Heart right ventricle (tissue), 16 donors: ENCODE measurements around the gene TMOD2. TPM values are rescaled to one million over a fixed set of nuclear protein-coding genes. Genes with fewer than 3 reads are reported as not detected.

Experiments
- ATAC-seq, 8 donors: fragments of 200-7000 bp; cut with Tn5 transposase; one replicate each; pipeline ENCODE4 v1.9.1; 2020; ENCODE audit warnings: mild to moderate bottlenecking in 8 of 8, moderate library complexity in 8 of 8, moderate number of reproducible peaks in 1 of 8
- DNase-seq, 2 donors: peaks; one replicate each; pipeline ENCODE4 v3.0.0-alpha.2; 2020
- H3K27ac ChIP-seq, 10 donors: fragments of 200-600 bp; sonication (generic) in 2 of 10; one replicate each; pipeline versions ENCODE4 v1.5.0 to v1.8.0; 2020 to 2022; ENCODE audit warnings: mild to moderate bottlenecking in 3 of 10
- H3K27me3 ChIP-seq, 7 donors: fragments of 200-600 bp; one replicate each; pipeline ENCODE4 v1.8.0; 2021 to 2022; ENCODE audit warnings: mild to moderate bottlenecking in 2 of 7
- H3K36me3 ChIP-seq, 9 donors: fragments of 200-600 bp; sonication (generic) in 1 of 9; one replicate each; pipeline versions ENCODE4 v1.5.0 to v1.8.0; 2020 to 2022; ENCODE audit warnings: mild to moderate bottlenecking in 2 of 9
- H3K4me1 ChIP-seq, 9 donors: fragments of 200-600 bp; sonication (generic) in 1 of 9; one replicate each; pipeline versions ENCODE4 v1.5.0 to v1.8.0; 2020 to 2022; ENCODE audit warnings: mild to moderate bottlenecking in 4 of 9
- H3K4me3 ChIP-seq, 10 donors: fragments of 200-600 bp; sonication (generic) in 2 of 10; one replicate each; pipeline versions ENCODE4 v1.5.0 to v1.8.0; 2020 to 2022; ENCODE audit warnings: mild to moderate bottlenecking in 7 of 10, moderate library complexity in 2 of 10
- H3K9me3 ChIP-seq, 11 donors: fragments of 200-600 bp in 10 of 11; sonication (generic) in 2 of 11; one replicate each; pipeline versions ENCODE4 v1.5.0 to v1.8.0; 2013 to 2022; ENCODE audit warnings: mild to moderate bottlenecking in 2 of 11, control low read depth in 1 of 11, moderate library complexity in 1 of 11
- CTCF ChIP-seq, 9 donors: fragments of 200-600 bp; sonication (generic) in 2 of 9; IDR thresholded peaks; one replicate each; pipeline versions ENCODE4 v1.5.0 to v1.8.0; 2021 to 2022; ENCODE audit warnings: antibody characterized with exemption in 9 of 9, mild to moderate bottlenecking in 5 of 9, moderate library complexity in 1 of 9
- WGBS, 2 donors: extraction: QIAGEN DNeasy Blood & Tissue Kit; methylation state at CpG; one replicate each; pipeline ENCODE4 v1.1.7; 2013; ENCODE audit warnings: inconsistent platforms in 1 of 2; 5-methylcytosine and 5-hydroxymethylcytosine counted together
- intact Hi-C, 10 donors: fragments of 100-400 bp; cut with DNase I; formaldehyde crosslinking; loops; one replicate each; pipeline versions ENCODE4 v1.11.1 to v1.14.2; 2022
- polyA plus RNA-seq, 2 donors: library from polyadenylated mRNA; stranded (reverse); fragments of 200-250 nt; gene quantifications; one replicate each; pipeline ENCODE4 v1.2.3, GENCODE V29; 2013
- total RNA-seq, 10 donors: library from RNA; stranded (reverse); fragmentation: NEBNext Ultra II Directional in 3 of 10; extraction: Animal tissue kit (Norgen Biotek cat#: 25700) in 3 of 10; gene quantifications; one replicate each; pipeline versions ENCODE4 v1.2.1 to v1.2.4, GENCODE V29; 2021 to 2023
- donor health status: Arrhythmogenic right ventricular cardiomyopathy.
- donor health status: ischemic (EF 13 %, LVEDD 7.1; RV severe dilation, severe dysfunction).
- donor health status: healthy with polysubstance abuse.
- donor health status: DM: no; HTN: yes; CAD: no.
- donor health status: DM: no; HTN: no; CAD: no.
- donor health status: ischemic (EF 25% LVEDD 6.9; RV normal size, moderate dysfunction).
- donor health status: ischemic (EF 25% LVEDD 5.7; RV mildly dilated, moderate dysfunction).
- donor health status: healthy.
- donor health status: DM: yes; HTN: yes; CAD: no.
- donor health status: Ischemic cardiomyopathy.
- donor health status: ischemic (EF 35%, LVEDD 5.7; RV mildly dilated, moderate dysfunction).
- donor health status: nonischemic (EF 11% LVEDD 7.7; RV severe dilation, severe dysfunction).
- donor health status: DM: yes; HTN: yes; CAD: no.
- donor health status: PGD.
- donor health status: ischemic (EF 29% LVEDD 5.4; RV normal size, mild dysfunction).
- donor health status: nonischemic (EF 23%, LVEDD 6.1; RV moderate dilation, normal function).

The TMOD2 gene
- total and polyA plus RNA-seq, 12 donors = 1.5 to 8.5 (median 4.7) TPM

- peaks cover 0 to 11% (median 0%) of the 10 kb centered on the region in 9 donors for H3K4me1 ChIP-seq
- 59 to 63% methylated on average over 11 of the region's 11 CpGs for WGBS, 2 donors
- peaks cover 0 to 52% (median 7%) of the 10 kb centered on the region in 9 donors for H3K36me3 ChIP-seq
- intact Hi-C loops = loop anchor here in 6 of 10 donors (1.0 to 10.0 kb wide), 3 partner anchors 51 to 126 kb away; no protein-coding TSS in a partner anchor
- ATAC-seq (peak in 7 of 8 donors; percentile 67 to 90 (median 86)), DNase-seq (peak in 1 of 2 donors; percentile 43)
- TF ChIP-seq CTCF (IDR thresholded peaks at IDR 0.05) = peak; percentile 45 to 82 (median 71)
- H3K4me3 ChIP-seq = no peak overlapping the region
- no peak overlapping the region for H3K27ac ChIP-seq
- no peaks in the 10 kb centered on the region for H3K9me3 ChIP-seq
- no peaks in the 10 kb centered on the region for H3K27me3 ChIP-seq
Measured at GRCh38 chr15:51775967-51776816, 24.8 kb downstream of the TMOD2 start.

- H3K36me3 ChIP-seq = peaks cover 0 to 53% (median 7%) of the 10 kb centered on the region in 9 donors
Measured at GRCh38 chr15:51776952-51777569, 25.7 kb downstream of the TMOD2 start.

DNA sequence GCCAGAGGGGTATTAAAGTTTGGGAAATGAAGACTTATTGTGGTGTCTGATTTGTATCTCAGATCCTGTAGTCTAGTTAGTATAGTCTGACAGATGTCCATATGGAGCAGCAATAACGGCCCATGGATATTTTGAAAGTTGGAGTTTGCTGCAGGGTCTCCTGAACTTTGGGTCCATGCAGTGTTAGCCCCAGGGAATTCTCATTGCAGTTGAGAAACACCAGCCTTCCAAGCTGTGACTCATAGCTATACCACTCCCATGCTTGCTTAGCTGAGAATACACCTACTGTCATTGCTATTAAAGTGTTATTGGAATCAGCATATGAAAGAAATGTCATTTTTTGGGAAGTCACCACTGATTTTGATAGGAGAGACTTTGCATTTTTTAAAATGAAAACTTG, 29.2 kb downstream of the TMOD2 start:
- Histone ChIP-seq H3K4me3 (no peak overlapping the region), H3K4me1 (peaks cover 0 to 11% (median 0%) of the 10 kb centered on the region in 9 donors), H3K36me3 (peaks cover 0 to 54% (median 18%) of the 10 kb centered on the region in 9 donors), H3K27ac (no peak overlapping the region), H3K27me3 (no peaks in the 10 kb centered on the region), H3K9me3 (peaks cover 0 to 3% (median 0%) of the 10 kb centered on the region in 11 donors)
- TF ChIP-seq CTCF (IDR thresholded peaks at IDR 0.05) = no peak
- intact Hi-C loops = loop anchor here in 1 of 10 donors (10.0 kb wide), 1 partner anchor 124 kb away; no protein-coding TSS in a partner anchor
- 89 to 90% methylated on average over 1 of the region's 1 CpG for WGBS, 2 donors
- ATAC-seq = no peak
- no peak for DNase-seq

More at GRCh38 chr15:51776952-51777569, 25.7 kb downstream of the TMOD2 start:
- 54 to 55% methylated on average over 6 of the region's 6 CpGs for WGBS, 2 donors
- Histone ChIP-seq H3K4me3 (no peak overlapping the region), H3K27ac (no peak overlapping the region), H3K27me3 (no peaks in the 10 kb centered on the region), H3K9me3 (no peaks in the 10 kb centered on the region), H3K4me1 (peaks cover 0 to 11% (median 0%) of the 10 kb centered on the region in 9 donors)
- TF ChIP-seq CTCF (IDR thresholded peaks at IDR 0.05) = peak; percentile 49 to 88 (median 80)
- ATAC-seq (peak; percentile 81 to 95 (median 90)), DNase-seq (peak in 1 of 2 donors; percentile 80)
- intact Hi-C loops = loop anchor here in 8 of 10 donors (1.0 to 10.0 kb wide), 3 partner anchors 52 to 127 kb away; no protein-coding TSS in a partner anchor

- Histone ChIP-seq H3K4me3 (no peak overlapping the region), H3K9me3 (peaks cover 0 to 3% (median 0%) of the 10 kb centered on the region in 11 donors), H3K27ac (no peak overlapping the region), H3K27me3 (no peaks in the 10 kb centered on the region), H3K4me1 (peaks cover 0 to 5% (median 0%) of the 10 kb centered on the region in 9 donors), H3K36me3 (peaks cover 0 to 59% (median 22%) of the 10 kb centered on the region in 9 donors)
- DNase-seq (no peak), ATAC-seq (no peak)
- intact Hi-C loops = loop anchor here in 1 of 10 donors (10.0 kb wide), 1 partner anchor 123 kb away; no protein-coding TSS in a partner anchor
- no peak for TF ChIP-seq CTCF (IDR thresholded peaks at IDR 0.05)
- WGBS, 2 donors = 73 to 96% methylated on average over 2 of the region's 2 CpGs
Measured at GRCh38 chr15:51781506-51781905, 30.1 kb downstream of the TMOD2 start.
